IMR-90 (cell line): Measurements from ENCODE around the gene LIMS4. TPM values are rescaled to one million over a fixed set of nuclear protein-coding genes. Genes with fewer than 3 reads are reported as not detected.
"Not testable (repeated sequence)": the region's sequence is repeated elsewhere in the genome, so short reads cannot be mapped to it uniquely, and the experiment has no call there.

Source experiments
- ATAC-seq: fragments of 200-7000 bp; cut with Tn5 transposase; 2 replicates; pipeline ENCODE4 v1.9.1; 2020; ENCODE audit warnings: low read depth, mild to moderate bottlenecking, moderate library complexity
- BruUV-seq: library from RNA; stranded (reverse); fragments of 400-500 nt; replicated peaks from 2 replicates; lab custom pipeline; 2021; lab: Mats Ljungman, UMichigan
- CTCF ChIA-PET: fragments of 300-600 bp; formaldehyde crosslinking; extraction: SDS; loops from one replicate; lab custom pipeline; 2021; ENCODE audit warnings: antibody characterized with exemption; lab: Yijun Ruan, JAX
- POLR2A ChIA-PET: fragments of 300-600 bp; sonication (Branson Sonifier 250); formaldehyde crosslinking; loops from one replicate; lab custom pipeline; 2022; ENCODE audit warnings: antibody characterized with exemption; ENCODE audit not compliant: unreplicated experiment; lab: Charles Lee
- DNase-seq: peaks from one replicate; pipeline ENCODE4 v3.0.0; 2013
- H2AFZ ChIP-seq: replicated peaks from 2 replicates; pipeline ENCODE3; 2013; ENCODE audit warnings: low read length, mild to moderate bottlenecking; ENCODE audit not compliant: poor library complexity
- H2AK5ac ChIP-seq: 2 replicates; pipeline ENCODE4 v1.6.1; 2013; ENCODE audit warnings: low read depth, low read length, inconsistent platforms
- H2AK9ac ChIP-seq: replicated peaks from 2 replicates; pipeline ENCODE3; 2013; ENCODE audit warnings: mild to moderate bottlenecking, low read depth, low read length, moderate library complexity; ENCODE audit not compliant: poor library complexity
- H2BK120ac ChIP-seq: 2 replicates; pipeline ENCODE4 v1.6.1; 2013; ENCODE audit warnings: low read depth, low read length, inconsistent platforms
- H2BK15ac ChIP-seq: 3 replicates; pipeline ENCODE4 v1.6.1; 2013; ENCODE audit warnings: low read depth, low read length, inconsistent platforms
- H2BK20ac ChIP-seq: 2 replicates; pipeline ENCODE4 v1.6.1; 2013; ENCODE audit warnings: low read depth, mild to moderate bottlenecking, inconsistent platforms, low read length, moderate library complexity
- H2BK5ac ChIP-seq: 2 replicates; pipeline ENCODE4 v1.6.1; 2013; ENCODE audit warnings: mild to moderate bottlenecking, low read depth, low read length, inconsistent platforms; ENCODE audit not compliant: poor library complexity, severe bottlenecking
- H3K14ac ChIP-seq: replicated peaks from 2 replicates; pipeline ENCODE4 v1.6.1; 2013; ENCODE audit warnings: low read depth, low read length, inconsistent platforms
- H3K18ac ChIP-seq: 2 replicates; pipeline ENCODE4 v1.6.1; 2013; ENCODE audit warnings: low read depth, low read length, control low read depth
- H3K23ac ChIP-seq: 2 replicates; pipeline ENCODE4 v1.6.1; 2013; ENCODE audit warnings: low read depth, low read length, inconsistent platforms
- H3K27ac ChIP-seq: 2 replicates; pipeline ENCODE4 v1.5.1; 2013; ENCODE audit warnings: mild to moderate bottlenecking, control low read depth, low read length; ENCODE audit not compliant: insufficient read depth
- H3K27me3 ChIP-seq: 2 replicates; pipeline ENCODE4 v1.6.1; 2013; ENCODE audit warnings: low read length; ENCODE audit not compliant: control insufficient read depth, insufficient read depth
- H3K36me3 ChIP-seq: 2 replicates; pipeline ENCODE4 v1.6.1; 2013; ENCODE audit warnings: low read length, mixed read lengths; ENCODE audit not compliant: control insufficient read depth, insufficient read depth
- H3K4ac ChIP-seq: 2 replicates; pipeline ENCODE4 v1.6.1; 2013; ENCODE audit warnings: low read depth, low read length, inconsistent platforms
- H3K4me1 ChIP-seq: 2 replicates; pipeline ENCODE4 v1.6.1; 2013; ENCODE audit warnings: low read length, mixed read lengths; ENCODE audit not compliant: control insufficient read depth, insufficient read depth
- H3K4me2 ChIP-seq: 2 replicates; pipeline ENCODE4 v1.6.1; 2013; ENCODE audit warnings: low read depth, mild to moderate bottlenecking, control low read depth, low read length, moderate library complexity
- H3K4me3 ChIP-seq: 2 replicates; pipeline ENCODE4 v1.5.1; 2013; ENCODE audit warnings: low read depth, mild to moderate bottlenecking, control low read depth, low read length, moderate library complexity; ENCODE audit not compliant: insufficient read depth
- H3K56ac ChIP-seq: 2 replicates; pipeline ENCODE4 v1.6.1; 2013; ENCODE audit warnings: low read length, inconsistent platforms; ENCODE audit not compliant: insufficient read depth; ENCODE audit errors: extremely low read depth
- H3K79me1 ChIP-seq, 2 experiments: 2 replicates each; pipeline ENCODE4 v1.6.1; 2013; ENCODE audit warnings: low read length in 2 of 2, inconsistent platforms in 1 of 2, low read depth in 1 of 2
- H3K9ac ChIP-seq: 2 replicates; pipeline ENCODE4 v1.6.1; 2013; ENCODE audit warnings: low read depth, low read length, control low read depth
- H3K9me1 ChIP-seq: 2 replicates; pipeline ENCODE4 v1.6.1; 2013; ENCODE audit warnings: low read length, inconsistent platforms; ENCODE audit not compliant: insufficient read depth
- H3K9me3 ChIP-seq: 2 replicates; pipeline ENCODE4 v1.6.1; 2013; ENCODE audit warnings: low read length; ENCODE audit not compliant: control insufficient read depth, insufficient read depth
- H4K20me1 ChIP-seq: 2 replicates; pipeline ENCODE4 v1.6.1; 2013; ENCODE audit warnings: low read length, inconsistent platforms; ENCODE audit not compliant: insufficient read depth
- H4K5ac ChIP-seq: 2 replicates; pipeline ENCODE4 v1.6.1; 2013; ENCODE audit warnings: mild to moderate bottlenecking, low read depth, low read length, control low read depth
- H4K8ac ChIP-seq, 2 experiments: 2 replicates each; pipeline ENCODE4 v1.6.1; 2013; ENCODE audit warnings: low read depth in 2 of 2, low read length in 2 of 2, control low read depth in 1 of 2, inconsistent platforms in 1 of 2
- H4K91ac ChIP-seq: 2 replicates; pipeline ENCODE4 v1.6.1; 2013; ENCODE audit warnings: low read depth, low read length, inconsistent platforms; ENCODE audit not compliant: insufficient read depth
- WGBS, 2 experiments: methylation state at CpG; one replicate each; pipeline versions ENCODE4 v1.1.5 to v1.1.7; 2013; ENCODE audit warnings: missing lambda C conversion rate in 2 of 2; ENCODE audit not compliant: insufficient read length in 1 of 2; ENCODE audit errors: extremely low coverage in 2 of 2; 5-methylcytosine and 5-hydroxymethylcytosine counted together
- dilution Hi-C: fragments of 300-500 bp; cut with HindIII; formaldehyde crosslinking; loops from one replicate; pipeline ENCODE4 v1.14.3; 2018; ENCODE audit warnings: low sequenced_read_pairs; ENCODE audit not compliant: unreplicated experiment
- in situ Hi-C: fragments of 300-500 bp; cut with MboI; formaldehyde crosslinking; loops from 3 replicates; pipeline ENCODE4 v1.14.3; 2019; ENCODE audit warnings: low sequenced_read_pairs, inconsistent platforms, mixed read lengths
- intact Hi-C: fragments of 100-400 bp; cut with micrococcal nuclease; formaldehyde crosslinking; loops from 2 replicates; pipeline ENCODE4 v1.10.0; 2022
- polyA plus RNA-seq, 3 experiments: library from polyadenylated mRNA; depleted of rRNA; stranded (reverse); fragments of >200 nt; gene quantifications; 2 replicates each; pipeline ENCODE4 v1.2.3, GENCODE V29; 2012; ENCODE audit warnings: low replicate concordance in 1 of 3
- total RNA-seq: library from RNA; depleted of rRNA; stranded (reverse); fragments of >200 nt; gene quantifications from 2 replicates; pipeline ENCODE4 v1.2.3, GENCODE V29; 2012

Gene LIMS4
- total and polyA plus RNA-seq, 2 of the 4 experiments (the other 2 are of a cell fraction), result 3.6 to 5.2 TPM

DNA sequence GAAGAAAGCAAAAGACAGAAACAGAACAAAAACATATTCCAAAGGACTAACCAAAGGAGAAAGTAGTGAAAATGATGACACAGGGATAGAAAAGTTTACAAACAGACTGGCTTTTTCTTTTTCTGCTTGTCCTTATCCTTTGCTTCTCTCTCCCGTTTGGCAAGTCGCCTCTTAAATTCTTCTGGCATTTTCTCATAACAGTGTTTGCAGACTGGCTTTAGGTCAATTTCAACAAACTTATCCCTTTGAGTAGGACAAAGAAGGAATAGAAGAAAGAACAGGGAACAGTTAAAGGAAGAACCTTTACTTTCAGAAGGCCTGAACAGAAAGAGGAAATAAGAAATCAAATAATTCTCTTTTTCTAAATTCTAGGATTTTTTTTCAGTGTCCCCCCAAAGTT lies 26.0 kb downstream of the LIMS4 start:
- H3K9ac ChIP-seq, H3K18ac ChIP-seq, CTCF ChIA-PET, H3K9me3 ChIP-seq, H3K27me3 ChIP-seq, H4K91ac ChIP-seq, H2BK5ac ChIP-seq, DNase-seq, H3K9me1 ChIP-seq, H2BK15ac ChIP-seq, H2BK20ac ChIP-seq, H2AFZ ChIP-seq, H3K79me1 ChIP-seq, H3K36me3 ChIP-seq, BruUV-seq, intact Hi-C loops, H3K56ac ChIP-seq, H3K4me1 ChIP-seq, H3K14ac ChIP-seq, H2AK9ac ChIP-seq, POLR2A ChIA-PET, H2BK120ac ChIP-seq, H4K5ac ChIP-seq, H3K4ac ChIP-seq, H2AK5ac ChIP-seq, dilution Hi-C loops, H3K4me2 ChIP-seq, H3K23ac ChIP-seq, H3K27ac ChIP-seq, H4K20me1 ChIP-seq, H3K4me3 ChIP-seq, in situ Hi-C loops, H4K8ac ChIP-seq: not testable (repeated sequence)
- ATAC-seq, result peak; percentile 36
- no CpG with 5 or more reads among the region's 2 CpGs for WGBS, 2 experiments

- H3K4me3 ChIP-seq, H4K91ac ChIP-seq, H3K4ac ChIP-seq, POLR2A ChIA-PET, H3K9ac ChIP-seq, H3K27ac ChIP-seq, H3K79me1 ChIP-seq, H3K18ac ChIP-seq, CTCF ChIA-PET, H2BK120ac ChIP-seq, H3K56ac ChIP-seq, H4K5ac ChIP-seq, H3K4me1 ChIP-seq, H2AK9ac ChIP-seq, H3K14ac ChIP-seq, H3K9me1 ChIP-seq, H2AK5ac ChIP-seq, H3K4me2 ChIP-seq, H2BK5ac ChIP-seq, H3K23ac ChIP-seq, H2BK15ac ChIP-seq, H3K36me3 ChIP-seq, H4K20me1 ChIP-seq, intact Hi-C loops, dilution Hi-C loops, H4K8ac ChIP-seq, DNase-seq, H3K27me3 ChIP-seq, in situ Hi-C loops, BruUV-seq, H2AFZ ChIP-seq, H3K9me3 ChIP-seq, H2BK20ac ChIP-seq: not testable (repeated sequence)
- ATAC-seq, result peak; percentile 74
- WGBS, 2 experiments, result no CpG with 5 or more reads among the region's 8 CpGs
Observed at GRCh38 chr2:110443305-110444005, 29.2 kb downstream of the LIMS4 start.
